ENCODE data around the gene KLF3. TPM values are rescaled to one million over a fixed set of nuclear protein-coding genes. Genes with fewer than 3 reads are reported as not detected.

Gene KLF3
- total and polyA plus RNA-seq, 2 experiments from 2014 or later, result 15.0 to 16.5 TPM

- TF ChIP-seq ZNF462 (CRISPR knock-in tag; IDR thresholded peaks at IDR 0.05) (no peak), REST (IDR thresholded peaks at IDR 0.05; ENCODE audit: unreplicated experiment) (no peak)
Observed at GRCh38 chr4:38630519-38630918, 33.5 kb upstream of the KLF3 start (continued).

- Mint-ChIP-seq H3K4me3 (no peak overlapping the region), H3K36me3 (ENCODE audit: low read depth) (no peaks in the 10 kb centered on the region), H3K4me1 (peaks cover 5% of the 10 kb centered on the region; the same call in 2 of the 3 replicates), H3K27ac (no peak overlapping the region), H3K27me3 (ENCODE audit: insufficient read depth, low read depth, poor library complexity) (no peaks in the 10 kb centered on the region), H3K9me3 (no peaks in the 10 kb centered on the region)
- no peaks in the 10 kb centered on the region for H3F3A ChIP-seq (replicated peaks; ENCODE audit: low read depth)
- H4K20me1 ChIP-seq (replicated peaks; ENCODE audit: insufficient read depth), result no peaks in the 10 kb centered on the region
- no peaks in the 10 kb centered on the region for H3K36me3 ChIP-seq (ENCODE audit: insufficient read depth)
- no peaks in the 10 kb centered on the region for H3K27me3 ChIP-seq (ENCODE audit: insufficient read depth)
- no peak overlapping the region for H3K4me2 ChIP-seq
- H3K79me2 ChIP-seq (replicated peaks; ENCODE audit: insufficient read depth), result no peaks in the 10 kb centered on the region
- ATAC-seq (no peak), DNase-seq (ENCODE audit: low spot score) (no peak)
- H3K9me2 ChIP-seq (ENCODE audit: insufficient read depth), result peaks cover 3% of the 10 kb centered on the region; the same call in 1 of the 2 replicates
- H3K4me3 ChIP-seq, result no peak overlapping the region
- TF ChIP-seq ZNF114 (CRISPR knock-in tag; IDR thresholded peaks at IDR 0.05) (no peak), JUNB (IDR thresholded peaks at IDR 0.05; ENCODE audit: unreplicated experiment) (no peak), EZH2phosphoT487 (IDR thresholded peaks at IDR 0.05; ENCODE audit: unreplicated experiment) (no peak), ZNF331 (CRISPR knock-in tag; IDR thresholded peaks at IDR 0.05; ENCODE audit: low read depth) (no peak)
- H2AFZ ChIP-seq, result no peak overlapping the region
- H3K27ac ChIP-seq (ENCODE audit: low read depth), result no peak overlapping the region
- H3K4me1 ChIP-seq (ENCODE audit: insufficient read depth), result no peaks in the 10 kb centered on the region
Observed at GRCh38 chr4:38634047-38634759, 29.8 kb upstream of the KLF3 start.
